HepG2 (cell line): ENCODE results near the gene SELENOV. TPM values are rescaled to one million over a fixed set of nuclear protein-coding genes. Genes with fewer than 3 reads are reported as not detected.

Experiments
- HOXA7 ChIP-seq: sonication (generic); formaldehyde crosslinking; IDR thresholded peaks from 2 replicates; pipeline ENCODE4 v1.8.1; 2022; ENCODE audit warnings: mild to moderate bottlenecking, missing genetic modification reagents, moderate library complexity
- KDM5A ChIP-seq: fragments of 200-600 bp; sonication (generic); IDR thresholded peaks from 2 replicates; pipeline ENCODE4 v1.7.0; 2018; ENCODE audit warnings: antibody characterized with exemption, mild to moderate bottlenecking, low read length, borderline replicate concordance
- KDM5B ChIP-seq: sonication (generic); formaldehyde crosslinking; IDR thresholded peaks from 2 replicates; pipeline ENCODE4 v1.4.0; 2020; ENCODE audit warnings: missing genetic modification reagents, mild to moderate bottlenecking, borderline replicate concordance
- MYC ChIP-seq: sonication (generic); formaldehyde crosslinking; IDR thresholded peaks from 2 replicates; pipeline ENCODE4 v1.9.0; 2021; ENCODE audit warnings: missing genetic modification reagents, borderline replicate concordance
- NKX3-1 ChIP-seq: sonication (generic); formaldehyde crosslinking; IDR thresholded peaks from 2 replicates; pipeline ENCODE4 v1.5.0; 2020; ENCODE audit warnings: missing genetic modification reagents
- NR2F6 ChIP-seq, 2 experiments: IDR thresholded peaks; 2 replicates each; pipeline ENCODE4 v1.6.1; 2016; ENCODE audit warnings: antibody characterized with exemption in 1 of 2, mild to moderate bottlenecking in 1 of 2
- POLR2A ChIP-seq, 2 experiments: IDR thresholded peaks; 2 replicates each; pipeline ENCODE4 v1.6.1; 2011; ENCODE audit warnings: low read depth in 2 of 2, low read length in 2 of 2, mild to moderate bottlenecking in 1 of 2, moderate library complexity in 1 of 2; ENCODE audit not compliant: insufficient read depth in 1 of 2
- PPARG ChIP-seq: conservative IDR thresholded peaks from 2 replicates; pipeline ENCODE4 v1.6.1; 2016; ENCODE audit warnings: missing biosample characterization, missing genetic modification reagents
- REL ChIP-seq: sonication (generic); formaldehyde crosslinking; conservative IDR thresholded peaks from 2 replicates; pipeline ENCODE4 v1.8.0; 2022; ENCODE audit warnings: mild to moderate bottlenecking, missing genetic modification reagents, moderate library complexity
- RXRA ChIP-seq: sonication (generic); formaldehyde crosslinking; IDR thresholded peaks from 2 replicates; pipeline ENCODE4 v1.5.1; 2020; ENCODE audit warnings: missing genetic modification reagents
- SAFB2 ChIP-seq: sonication (generic); formaldehyde crosslinking; IDR thresholded peaks from 2 replicates; pipeline ENCODE4 v1.5.1; 2020; ENCODE audit warnings: missing genetic modification reagents, low read depth, mild to moderate bottlenecking, borderline replicate concordance
- SMAD9 ChIP-seq: sonication (generic); formaldehyde crosslinking; IDR thresholded peaks from 2 replicates; pipeline ENCODE4 v1.5.1; 2020; ENCODE audit warnings: mild to moderate bottlenecking, missing genetic modification reagents
- ZNF335 ChIP-seq: sonication (generic); formaldehyde crosslinking; IDR thresholded peaks from 2 replicates; pipeline ENCODE4 v1.4.0; 2020; ENCODE audit warnings: missing genetic modification reagents
- ZNF7 ChIP-seq: IDR thresholded peaks from 2 replicates; pipeline ENCODE4 v1.6.1; 2016; ENCODE audit warnings: missing biosample characterization, missing genetic modification reagents
- ZNF766 ChIP-seq: sonication (generic); formaldehyde crosslinking; IDR thresholded peaks from 2 replicates; pipeline ENCODE4 v1.5.0; 2020; ENCODE audit warnings: missing genetic modification reagents, borderline replicate concordance
- polyA plus RNA-seq, 8 experiments: library from polyadenylated mRNA; depleted of rRNA in 3 of 8; stranded (reverse) in 7 of 8; unstranded in 1 of 8; fragments of >200 nt; fragmentation: Illumina TruSeq in 4 of 8; extraction: Trizol in 4 of 8; gene quantifications; 2 replicates each; pipeline versions ENCODE4 v1.2.1 to v1.2.3, GENCODE V29; 2011 to 2016; ENCODE audit warnings: low read depth in 4 of 8, missing spikeins in 1 of 8, mixed read lengths in 1 of 8; ENCODE audit not compliant: insufficient read depth in 1 of 8
- total RNA-seq, 5 experiments: library from RNA; depleted of rRNA; stranded (reverse); fragments of >200 nt; fragmentation: Illumina TruSeq; extraction: Trizol; gene quantifications; 2 replicates each; pipeline ENCODE4 v1.2.3, GENCODE V29; 2016; ENCODE audit warnings: low read depth in 1 of 5
- TF ChIP-seq, protein P1 (sequence below): sonication (generic); formaldehyde crosslinking; IDR thresholded peaks from 2 replicates; pipeline ENCODE4 v1.5.1; 2020; ENCODE audit warnings: mild to moderate bottlenecking, missing genetic modification reagents, moderate library complexity
- TF ChIP-seq, protein P2 (sequence below): sonication (generic); formaldehyde crosslinking; IDR thresholded peaks from 2 replicates; pipeline ENCODE4 v1.5.0; 2020; ENCODE audit warnings: mild to moderate bottlenecking, missing genetic modification reagents
- TF ChIP-seq, protein P3 (sequence below): sonication (generic); formaldehyde crosslinking; IDR thresholded peaks from 2 replicates; pipeline ENCODE4 v1.4.0; 2020; ENCODE audit warnings: mild to moderate bottlenecking, missing genetic modification reagents, borderline replicate concordance

Gene SELENOV
- total and polyA plus RNA-seq, 2 of the 13 experiments (the other 11 are each of a cell fraction or from before 2014, with no cell fraction given): not detected

DNA sequence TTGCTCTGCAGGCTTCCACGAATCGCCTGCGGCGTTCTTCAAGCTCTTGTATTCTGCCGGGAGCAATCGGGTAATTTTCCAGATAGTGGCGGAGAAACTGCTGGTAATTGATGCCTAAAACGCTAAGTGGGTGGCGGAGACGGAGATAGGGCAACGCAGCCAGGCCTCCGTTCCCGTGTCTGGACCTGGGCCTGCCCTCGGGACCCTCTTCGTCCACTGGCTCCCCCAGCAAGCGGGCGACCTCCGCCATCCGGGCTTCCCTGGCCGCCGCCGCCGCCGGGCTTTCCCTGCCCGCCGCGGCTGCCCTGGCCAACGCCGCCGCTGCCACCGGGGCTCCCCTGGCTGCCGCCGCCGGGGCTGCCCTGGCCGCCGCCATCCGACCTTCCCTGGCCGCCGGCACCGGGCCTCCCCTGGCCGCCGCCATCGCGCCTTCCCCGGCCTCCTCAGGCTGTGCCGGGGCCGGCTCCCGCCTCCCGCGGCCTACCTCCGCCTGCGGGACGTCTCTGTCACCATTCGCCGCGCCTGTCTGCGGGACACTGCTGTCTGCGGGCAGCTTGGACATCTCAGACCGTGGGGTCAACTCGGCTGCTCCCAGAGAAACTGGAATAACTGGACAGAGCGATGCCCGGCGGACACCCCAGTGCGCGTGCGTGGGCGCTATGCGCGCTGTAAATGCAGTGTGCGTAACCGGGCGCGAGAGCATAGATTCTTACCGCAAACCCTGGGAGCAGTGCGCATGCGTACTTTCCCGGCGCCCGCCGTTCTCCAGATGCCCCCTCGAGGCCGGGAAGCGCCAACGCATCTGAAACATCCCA lies 24.8 kb downstream of the SELENOV start, which contains the start of gene EID2 (continued):
- TF ChIP-seq, protein P1, sequence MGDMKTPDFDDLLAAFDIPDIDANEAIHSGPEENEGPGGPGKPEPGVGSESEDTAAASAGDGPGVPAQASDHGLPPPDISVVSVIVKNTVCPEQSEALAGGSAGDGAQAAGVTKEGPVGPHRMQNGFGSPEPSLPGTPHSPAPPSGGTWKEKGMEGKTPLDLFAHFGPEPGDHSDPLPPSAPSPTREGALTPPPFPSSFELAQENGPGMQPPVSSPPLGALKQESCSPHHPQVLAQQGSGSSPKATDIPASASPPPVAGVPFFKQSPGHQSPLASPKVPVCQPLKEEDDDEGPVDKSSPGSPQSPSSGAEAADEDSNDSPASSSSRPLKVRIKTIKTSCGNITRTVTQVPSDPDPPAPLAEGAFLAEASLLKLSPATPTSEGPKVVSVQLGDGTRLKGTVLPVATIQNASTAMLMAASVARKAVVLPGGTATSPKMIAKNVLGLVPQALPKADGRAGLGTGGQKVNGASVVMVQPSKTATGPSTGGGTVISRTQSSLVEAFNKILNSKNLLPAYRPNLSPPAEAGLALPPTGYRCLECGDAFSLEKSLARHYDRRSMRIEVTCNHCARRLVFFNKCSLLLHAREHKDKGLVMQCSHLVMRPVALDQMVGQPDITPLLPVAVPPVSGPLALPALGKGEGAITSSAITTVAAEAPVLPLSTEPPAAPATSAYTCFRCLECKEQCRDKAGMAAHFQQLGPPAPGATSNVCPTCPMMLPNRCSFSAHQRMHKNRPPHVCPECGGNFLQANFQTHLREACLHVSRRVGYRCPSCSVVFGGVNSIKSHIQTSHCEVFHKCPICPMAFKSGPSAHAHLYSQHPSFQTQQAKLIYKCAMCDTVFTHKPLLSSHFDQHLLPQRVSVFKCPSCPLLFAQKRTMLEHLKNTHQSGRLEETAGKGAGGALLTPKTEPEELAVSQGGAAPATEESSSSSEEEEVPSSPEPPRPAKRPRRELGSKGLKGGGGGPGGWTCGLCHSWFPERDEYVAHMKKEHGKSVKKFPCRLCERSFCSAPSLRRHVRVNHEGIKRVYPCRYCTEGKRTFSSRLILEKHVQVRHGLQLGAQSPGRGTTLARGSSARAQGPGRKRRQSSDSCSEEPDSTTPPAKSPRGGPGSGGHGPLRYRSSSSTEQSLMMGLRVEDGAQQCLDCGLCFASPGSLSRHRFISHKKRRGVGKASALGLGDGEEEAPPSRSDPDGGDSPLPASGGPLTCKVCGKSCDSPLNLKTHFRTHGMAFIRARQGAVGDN: peak; percentile 86
- TF ChIP-seq NR2F6 (IDR thresholded peaks at IDR 0.05) (no peak), NR2F6 (CRISPR knock-in tag; IDR thresholded peaks at IDR 0.05) (peak; percentile 18; the same call in 1 of the 2 replicates), ZNF335 (CRISPR knock-in tag) (0 out of 2 replicates have a peak, but pooled peaks have one; percentile 33), ZNF766 (peak; percentile 75; the same call in 1 of the 2 replicates), SAFB2 (CRISPR knock-in tag) (no peak), PPARG (no peak), RXRA (CRISPR knock-in tag) (peak; percentile 70), SMAD9 (CRISPR knock-in tag) (no peak), POLR2A (IDR thresholded peaks at IDR 0.05; ENCODE audit: insufficient read depth in 1 of 2, low read depth in 2 of 2, low read length in 2 of 2) (peak; percentile 86 to 88), NKX3-1 (0 out of 2 replicates have a peak, but pooled peaks have one; percentile 66), ZNF7 (CRISPR knock-in tag) (0 out of 2 replicates have a peak, but pooled peaks have one; percentile 15), HOXA7 (CRISPR knock-in tag) (no peak), KDM5B (CRISPR knock-in tag) (peak; percentile 50; the same call in 1 of the 2 replicates), MYC (CRISPR knock-in tag) (peak; percentile 75), KDM5A (peak; percentile 54; the same call in 1 of the 2 replicates), REL (no peak)
- TF ChIP-seq, protein P2, sequence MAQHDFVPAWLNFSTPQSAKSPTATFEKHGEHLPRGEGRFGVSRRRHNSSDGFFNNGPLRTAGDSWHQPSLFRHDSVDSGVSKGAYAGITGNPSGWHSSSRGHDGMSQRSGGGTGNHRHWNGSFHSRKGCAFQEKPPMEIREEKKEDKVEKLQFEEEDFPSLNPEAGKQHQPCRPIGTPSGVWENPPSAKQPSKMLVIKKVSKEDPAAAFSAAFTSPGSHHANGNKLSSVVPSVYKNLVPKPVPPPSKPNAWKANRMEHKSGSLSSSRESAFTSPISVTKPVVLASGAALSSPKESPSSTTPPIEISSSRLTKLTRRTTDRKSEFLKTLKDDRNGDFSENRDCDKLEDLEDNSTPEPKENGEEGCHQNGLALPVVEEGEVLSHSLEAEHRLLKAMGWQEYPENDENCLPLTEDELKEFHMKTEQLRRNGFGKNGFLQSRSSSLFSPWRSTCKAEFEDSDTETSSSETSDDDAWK (CRISPR knock-in tag): no peak
- TF ChIP-seq, protein P3, sequence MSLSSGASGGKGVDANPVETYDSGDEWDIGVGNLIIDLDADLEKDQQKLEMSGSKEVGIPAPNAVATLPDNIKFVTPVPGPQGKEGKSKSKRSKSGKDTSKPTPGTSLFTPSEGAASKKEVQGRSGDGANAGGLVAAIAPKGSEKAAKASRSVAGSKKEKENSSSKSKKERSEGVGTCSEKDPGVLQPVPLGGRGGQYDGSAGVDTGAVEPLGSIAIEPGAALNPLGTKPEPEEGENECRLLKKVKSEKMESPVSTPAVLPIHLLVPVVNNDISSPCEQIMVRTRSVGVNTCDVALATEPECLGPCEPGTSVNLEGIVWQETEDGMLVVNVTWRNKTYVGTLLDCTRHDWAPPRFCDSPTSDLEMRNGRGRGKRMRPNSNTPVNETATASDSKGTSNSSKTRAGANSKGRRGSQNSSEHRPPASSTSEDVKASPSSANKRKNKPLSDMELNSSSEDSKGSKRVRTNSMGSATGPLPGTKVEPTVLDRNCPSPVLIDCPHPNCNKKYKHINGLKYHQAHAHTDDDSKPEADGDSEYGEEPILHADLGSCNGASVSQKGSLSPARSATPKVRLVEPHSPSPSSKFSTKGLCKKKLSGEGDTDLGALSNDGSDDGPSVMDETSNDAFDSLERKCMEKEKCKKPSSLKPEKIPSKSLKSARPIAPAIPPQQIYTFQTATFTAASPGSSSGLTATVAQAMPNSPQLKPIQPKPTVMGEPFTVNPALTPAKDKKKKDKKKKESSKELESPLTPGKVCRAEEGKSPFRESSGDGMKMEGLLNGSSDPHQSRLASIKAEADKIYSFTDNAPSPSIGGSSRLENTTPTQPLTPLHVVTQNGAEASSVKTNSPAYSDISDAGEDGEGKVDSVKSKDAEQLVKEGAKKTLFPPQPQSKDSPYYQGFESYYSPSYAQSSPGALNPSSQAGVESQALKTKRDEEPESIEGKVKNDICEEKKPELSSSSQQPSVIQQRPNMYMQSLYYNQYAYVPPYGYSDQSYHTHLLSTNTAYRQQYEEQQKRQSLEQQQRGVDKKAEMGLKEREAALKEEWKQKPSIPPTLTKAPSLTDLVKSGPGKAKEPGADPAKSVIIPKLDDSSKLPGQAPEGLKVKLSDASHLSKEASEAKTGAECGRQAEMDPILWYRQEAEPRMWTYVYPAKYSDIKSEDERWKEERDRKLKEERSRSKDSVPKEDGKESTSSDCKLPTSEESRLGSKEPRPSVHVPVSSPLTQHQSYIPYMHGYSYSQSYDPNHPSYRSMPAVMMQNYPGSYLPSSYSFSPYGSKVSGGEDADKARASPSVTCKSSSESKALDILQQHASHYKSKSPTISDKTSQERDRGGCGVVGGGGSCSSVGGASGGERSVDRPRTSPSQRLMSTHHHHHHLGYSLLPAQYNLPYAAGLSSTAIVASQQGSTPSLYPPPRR (CRISPR knock-in tag): no peak
